Endothelial cell (in vitro differentiated cells): Measurements from ENCODE around the gene UVRAG. TPM values are rescaled to one million over a fixed set of nuclear protein-coding genes. Genes with fewer than 3 reads are reported as not detected.

ENCODE experiments used
- DNase-seq: peaks from one replicate; pipeline ENCODE4 v3.0.0; 2021; ENCODE audit warnings: low spot score
- H3K27ac Mint-ChIP-seq: one replicate; pipeline ENCODE4 v1.8.0; 2021; ENCODE audit warnings: mixed read lengths, inconsistent platforms; ENCODE audit not compliant: unreplicated experiment
- H3K27me3 Mint-ChIP-seq: one replicate; pipeline ENCODE4 v1.8.0; 2021; ENCODE audit warnings: mild to moderate bottlenecking, moderate library complexity, mixed read lengths, inconsistent platforms; ENCODE audit not compliant: unreplicated experiment
- H3K36me3 Mint-ChIP-seq: one replicate; pipeline ENCODE4 v1.8.0; 2021; ENCODE audit warnings: mild to moderate bottlenecking, low read depth, mixed read lengths, inconsistent platforms; ENCODE audit not compliant: unreplicated experiment
- H3K4me1 Mint-ChIP-seq: one replicate; pipeline ENCODE4 v1.8.0; 2021; ENCODE audit warnings: mild to moderate bottlenecking, mixed read lengths, inconsistent platforms; ENCODE audit not compliant: unreplicated experiment
- H3K4me3 Mint-ChIP-seq: one replicate; pipeline ENCODE4 v1.8.0; 2021; ENCODE audit warnings: mild to moderate bottlenecking, mixed read lengths, inconsistent platforms; ENCODE audit not compliant: unreplicated experiment
- H3K9me3 Mint-ChIP-seq: one replicate; pipeline ENCODE4 v1.8.0; 2021; ENCODE audit warnings: mixed read lengths, inconsistent platforms; ENCODE audit not compliant: unreplicated experiment
- CTCF ChIP-seq: fragments of 200-600 bp; sonication (generic); IDR thresholded peaks from one replicate; pipeline ENCODE4 v1.5.0; 2021; ENCODE audit warnings: antibody characterized with exemption; ENCODE audit not compliant: unreplicated experiment
- total RNA-seq: library from RNA; stranded (reverse); fragmentation: NEBNext Ultra II Directional; extraction: Animal tissue kit (Norgen Biotek cat#: 25700); gene quantifications from one replicate; pipeline ENCODE4 v1.2.1, GENCODE V29; 2021; ENCODE audit not compliant: unreplicated experiment

UVRAG gene
- total RNA-seq, 1 donor from 2014 or later, result 25.0 TPM

DNA sequence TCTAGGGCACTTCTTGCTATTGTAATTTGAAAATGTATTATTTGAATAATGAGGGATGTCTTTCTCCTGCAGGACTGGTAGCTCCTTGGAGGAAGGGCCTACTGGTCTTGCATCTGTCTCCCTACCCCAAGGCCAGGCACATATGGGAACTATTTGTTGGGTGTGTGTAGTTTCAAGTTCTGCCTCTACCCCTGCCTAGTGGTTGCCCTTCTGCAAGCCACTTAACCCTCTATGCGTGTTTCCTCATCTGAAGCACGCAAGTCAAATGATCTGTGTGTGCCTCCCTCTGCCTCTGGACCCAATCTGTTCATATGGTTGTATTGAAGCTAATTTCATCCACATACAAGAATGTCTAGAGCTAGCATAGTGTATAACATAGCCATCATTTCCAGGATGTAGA, 324.3 kb downstream of the UVRAG start:
- Mint-ChIP-seq H3K36me3 (peaks cover 9% of the 10 kb centered on the region), H3K27me3 (peaks cover 3% of the 10 kb centered on the region), H3K9me3 (no peaks in the 10 kb centered on the region), H3K27ac (no peak overlapping the region), H3K4me3 (no peak overlapping the region), H3K4me1 (peaks cover 6% of the 10 kb centered on the region)
- no peak for DNase-seq
- TF ChIP-seq CTCF, result no peak

GRCh38 chr11:76140912-76141574, 326.0 kb downstream of the UVRAG start:
- Mint-ChIP-seq H3K4me1 (peaks cover 2% of the 10 kb centered on the region), H3K27ac (no peak overlapping the region)

GRCh38 chr11:76141901-76142588, 327.0 kb downstream of the UVRAG start:
- no peak overlapping the region for H3K27ac Mint-ChIP-seq
- TF ChIP-seq CTCF, result no peak
- DNase-seq, result no peak

More at GRCh38 chr11:76140912-76141574, 326.0 kb downstream of the UVRAG start:
- H3K36me3 Mint-ChIP-seq, result peaks cover 9% of the 10 kb centered on the region
- H3K9me3 Mint-ChIP-seq, result no peaks in the 10 kb centered on the region
- no peak for TF ChIP-seq CTCF
- peaks cover 6% of the 10 kb centered on the region for H3K27me3 Mint-ChIP-seq
- DNase-seq, result no peak
- no peak overlapping the region for H3K4me3 Mint-ChIP-seq

DNA sequence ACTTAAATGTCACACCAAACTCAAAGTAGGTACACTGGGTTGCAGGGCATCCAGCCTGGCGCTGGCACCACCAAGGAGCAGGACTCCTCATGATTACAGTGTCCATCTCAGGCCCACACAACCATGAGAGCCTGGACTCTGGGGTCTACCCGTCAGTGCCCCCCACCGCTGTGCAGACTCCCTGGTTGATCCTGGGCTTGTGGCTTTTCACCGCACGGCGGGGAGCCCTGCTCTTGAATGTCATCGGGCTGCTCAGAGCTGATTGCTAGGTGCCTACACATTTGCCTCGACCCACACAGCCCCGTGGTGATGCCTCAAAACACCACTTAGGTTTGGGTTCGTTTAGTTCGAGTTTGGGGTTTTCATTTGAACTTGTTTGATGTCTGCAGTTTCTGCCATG, 328.3 kb downstream of the UVRAG start:
- H3K9me3 Mint-ChIP-seq, result no peaks in the 10 kb centered on the region
- H3K4me3 Mint-ChIP-seq, result no peak overlapping the region
- DNase-seq, result no peak
- peaks cover 9% of the 10 kb centered on the region for H3K36me3 Mint-ChIP-seq
- TF ChIP-seq CTCF, result no peak
- peaks cover 6% of the 10 kb centered on the region for H3K27me3 Mint-ChIP-seq
- H3K4me1 Mint-ChIP-seq, result peaks cover 2% of the 10 kb centered on the region
- H3K27ac Mint-ChIP-seq, result no peak overlapping the region

More at GRCh38 chr11:76141901-76142588, 327.0 kb downstream of the UVRAG start:
- Mint-ChIP-seq H3K9me3 (no peaks in the 10 kb centered on the region), H3K27me3 (peaks cover 6% of the 10 kb centered on the region), H3K4me1 (peaks cover 2% of the 10 kb centered on the region), H3K36me3 (peaks cover 9% of the 10 kb centered on the region), H3K4me3 (no peak overlapping the region)
